Measurements from ENCODE around the gene CAMK2D.

DNA sequence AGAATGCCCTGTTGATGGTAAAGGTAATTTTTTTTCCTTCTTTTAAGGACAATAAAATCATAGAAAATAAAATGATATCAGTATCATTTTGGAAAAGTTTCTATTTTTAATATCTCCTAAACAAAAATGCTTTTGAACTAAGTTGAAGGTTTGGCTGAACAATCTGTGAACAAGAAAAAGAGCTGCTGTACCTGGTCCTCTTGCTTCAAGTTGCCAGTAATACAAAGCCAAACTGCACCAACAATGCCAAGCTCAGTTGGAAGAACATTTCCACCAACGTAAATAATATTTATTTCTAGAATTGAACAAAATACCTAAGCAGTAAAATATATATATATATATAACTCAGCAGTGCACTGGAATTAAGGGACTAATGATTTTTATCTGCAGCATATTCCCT is 132.8 kb downstream of the CAMK2D start:
- TF ChIP-seq, protein P1, sequence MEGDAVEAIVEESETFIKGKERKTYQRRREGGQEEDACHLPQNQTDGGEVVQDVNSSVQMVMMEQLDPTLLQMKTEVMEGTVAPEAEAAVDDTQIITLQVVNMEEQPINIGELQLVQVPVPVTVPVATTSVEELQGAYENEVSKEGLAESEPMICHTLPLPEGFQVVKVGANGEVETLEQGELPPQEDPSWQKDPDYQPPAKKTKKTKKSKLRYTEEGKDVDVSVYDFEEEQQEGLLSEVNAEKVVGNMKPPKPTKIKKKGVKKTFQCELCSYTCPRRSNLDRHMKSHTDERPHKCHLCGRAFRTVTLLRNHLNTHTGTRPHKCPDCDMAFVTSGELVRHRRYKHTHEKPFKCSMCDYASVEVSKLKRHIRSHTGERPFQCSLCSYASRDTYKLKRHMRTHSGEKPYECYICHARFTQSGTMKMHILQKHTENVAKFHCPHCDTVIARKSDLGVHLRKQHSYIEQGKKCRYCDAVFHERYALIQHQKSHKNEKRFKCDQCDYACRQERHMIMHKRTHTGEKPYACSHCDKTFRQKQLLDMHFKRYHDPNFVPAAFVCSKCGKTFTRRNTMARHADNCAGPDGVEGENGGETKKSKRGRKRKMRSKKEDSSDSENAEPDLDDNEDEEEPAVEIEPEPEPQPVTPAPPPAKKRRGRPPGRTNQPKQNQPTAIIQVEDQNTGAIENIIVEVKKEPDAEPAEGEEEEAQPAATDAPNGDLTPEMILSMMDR (IDR thresholded peaks at IDR 0.05) = no peak
- TF ChIP-seq RFX5 (IDR thresholded peaks at IDR 0.05) = no peak

All from A549 (cell line).